ENCODE data around the gene C12orf57.

DNA sequence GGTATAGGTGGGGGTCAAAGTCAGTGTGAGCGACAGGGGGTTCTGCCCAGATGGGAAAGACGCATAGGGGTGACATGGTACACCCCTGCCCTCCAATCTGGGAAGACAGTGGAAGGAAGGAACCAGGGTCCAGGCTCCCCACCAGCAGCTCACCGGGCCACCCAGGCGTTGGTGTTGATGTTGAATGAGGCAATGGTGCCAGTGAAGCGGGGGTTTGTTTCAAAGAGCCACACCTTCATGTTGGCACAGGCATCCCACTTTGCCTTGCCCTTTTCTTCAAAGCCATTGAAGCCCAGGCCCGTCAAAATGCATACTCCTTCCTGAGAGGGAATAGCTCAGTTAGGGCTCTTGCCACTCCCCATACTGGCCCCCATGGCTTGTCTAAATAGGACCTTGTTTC is 34.4 kb downstream of the C12orf57 start:
- TF ChIP-seq SMC3 (conservative IDR thresholded peaks at IDR 0.05; ENCODE audit: insufficient read depth, low read depth, low read length) (no peak), TEAD4 (IDR thresholded peaks at IDR 0.05; ENCODE audit: low read length) (no peak), TEAD4 (CRISPR knock-in tag; IDR thresholded peaks at IDR 0.05; ENCODE audit: borderline replicate concordance) (no peak), ZNF311 (CRISPR knock-in tag; IDR thresholded peaks at IDR 0.05) (no peak), SRF (CRISPR knock-in tag; IDR thresholded peaks at IDR 0.05) (no peak), RAD21 (CRISPR knock-in tag; conservative IDR thresholded peaks at IDR 0.05 in 1 of 2, IDR thresholded peaks at IDR 0.05 in 1 of 2) (no peak), ZFP36 (IDR thresholded peaks at IDR 0.05; ENCODE audit: low read depth, low read length, partially characterized antibody) (no peak), HSF4 (CRISPR knock-in tag; IDR thresholded peaks at IDR 0.05; ENCODE audit: borderline replicate concordance) (no peak), ZKSCAN1 (IDR thresholded peaks at IDR 0.05; ENCODE audit: low read depth, low read length) (no peak), JUNB (CRISPR knock-in tag; conservative IDR thresholded peaks at IDR 0.05) (no peak)
- TF ChIP-seq, protein P1, sequence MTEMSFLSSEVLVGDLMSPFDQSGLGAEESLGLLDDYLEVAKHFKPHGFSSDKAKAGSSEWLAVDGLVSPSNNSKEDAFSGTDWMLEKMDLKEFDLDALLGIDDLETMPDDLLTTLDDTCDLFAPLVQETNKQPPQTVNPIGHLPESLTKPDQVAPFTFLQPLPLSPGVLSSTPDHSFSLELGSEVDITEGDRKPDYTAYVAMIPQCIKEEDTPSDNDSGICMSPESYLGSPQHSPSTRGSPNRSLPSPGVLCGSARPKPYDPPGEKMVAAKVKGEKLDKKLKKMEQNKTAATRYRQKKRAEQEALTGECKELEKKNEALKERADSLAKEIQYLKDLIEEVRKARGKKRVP (CRISPR knock-in tag; IDR thresholded peaks at IDR 0.05) = no peak
- TF ChIP-seq, protein P2, sequence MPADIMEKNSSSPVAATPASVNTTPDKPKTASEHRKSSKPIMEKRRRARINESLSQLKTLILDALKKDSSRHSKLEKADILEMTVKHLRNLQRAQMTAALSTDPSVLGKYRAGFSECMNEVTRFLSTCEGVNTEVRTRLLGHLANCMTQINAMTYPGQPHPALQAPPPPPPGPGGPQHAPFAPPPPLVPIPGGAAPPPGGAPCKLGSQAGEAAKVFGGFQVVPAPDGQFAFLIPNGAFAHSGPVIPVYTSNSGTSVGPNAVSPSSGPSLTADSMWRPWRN (IDR thresholded peaks at IDR 0.05; ENCODE audit: low read depth) = no peak
- TF ChIP-seq, protein P3, sequence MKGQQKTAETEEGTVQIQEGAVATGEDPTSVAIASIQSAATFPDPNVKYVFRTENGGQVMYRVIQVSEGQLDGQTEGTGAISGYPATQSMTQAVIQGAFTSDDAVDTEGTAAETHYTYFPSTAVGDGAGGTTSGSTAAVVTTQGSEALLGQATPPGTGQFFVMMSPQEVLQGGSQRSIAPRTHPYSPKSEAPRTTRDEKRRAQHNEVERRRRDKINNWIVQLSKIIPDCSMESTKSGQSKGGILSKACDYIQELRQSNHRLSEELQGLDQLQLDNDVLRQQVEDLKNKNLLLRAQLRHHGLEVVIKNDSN (CRISPR knock-in tag; IDR thresholded peaks at IDR 0.05) = no peak
- TF ChIP-seq, protein P4, sequence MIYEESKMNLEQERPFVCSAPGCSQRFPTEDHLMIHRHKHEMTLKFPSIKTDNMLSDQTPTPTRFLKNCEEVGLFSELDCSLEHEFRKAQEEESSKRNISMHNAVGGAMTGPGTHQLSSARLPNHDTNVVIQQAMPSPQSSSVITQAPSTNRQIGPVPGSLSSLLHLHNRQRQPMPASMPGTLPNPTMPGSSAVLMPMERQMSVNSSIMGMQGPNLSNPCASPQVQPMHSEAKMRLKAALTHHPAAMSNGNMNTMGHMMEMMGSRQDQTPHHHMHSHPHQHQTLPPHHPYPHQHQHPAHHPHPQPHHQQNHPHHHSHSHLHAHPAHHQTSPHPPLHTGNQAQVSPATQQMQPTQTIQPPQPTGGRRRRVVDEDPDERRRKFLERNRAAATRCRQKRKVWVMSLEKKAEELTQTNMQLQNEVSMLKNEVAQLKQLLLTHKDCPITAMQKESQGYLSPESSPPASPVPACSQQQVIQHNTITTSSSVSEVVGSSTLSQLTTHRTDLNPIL (CRISPR knock-in tag; IDR thresholded peaks at IDR 0.05) = no peak
- TF ChIP-seq, protein P5, sequence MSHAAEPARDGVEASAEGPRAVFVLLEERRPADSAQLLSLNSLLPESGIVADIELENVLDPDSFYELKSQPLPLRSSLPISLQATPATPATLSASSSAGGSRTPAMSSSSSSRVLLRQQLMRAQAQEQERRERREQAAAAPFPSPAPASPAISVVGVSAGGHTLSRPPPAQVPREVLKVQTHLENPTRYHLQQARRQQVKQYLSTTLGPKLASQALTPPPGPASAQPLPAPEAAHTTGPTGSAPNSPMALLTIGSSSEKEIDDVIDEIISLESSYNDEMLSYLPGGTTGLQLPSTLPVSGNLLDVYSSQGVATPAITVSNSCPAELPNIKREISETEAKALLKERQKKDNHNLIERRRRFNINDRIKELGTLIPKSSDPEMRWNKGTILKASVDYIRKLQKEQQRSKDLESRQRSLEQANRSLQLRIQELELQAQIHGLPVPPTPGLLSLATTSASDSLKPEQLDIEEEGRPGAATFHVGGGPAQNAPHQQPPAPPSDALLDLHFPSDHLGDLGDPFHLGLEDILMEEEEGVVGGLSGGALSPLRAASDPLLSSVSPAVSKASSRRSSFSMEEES (CRISPR knock-in tag; IDR thresholded peaks at IDR 0.05) = no peak
